Bone marrow (tissue), 2 donors: ENCODE results near the gene ESPNL.
A peak's percentile ranks its signal among the peaks of the same experiment; 100 is the strongest.

Experiments
- DNase-seq, 2 donors: peaks; one replicate each; lab custom pipeline; 2025; lab: John Stamatoyannopoulos, UW

Gene ESPNL

GRCh38 chr2:238141541-238142318, 41.6 kb downstream of the ESPNL start:
- DNase-seq = peak in 1 of 2 donors; percentile 21

DNA sequence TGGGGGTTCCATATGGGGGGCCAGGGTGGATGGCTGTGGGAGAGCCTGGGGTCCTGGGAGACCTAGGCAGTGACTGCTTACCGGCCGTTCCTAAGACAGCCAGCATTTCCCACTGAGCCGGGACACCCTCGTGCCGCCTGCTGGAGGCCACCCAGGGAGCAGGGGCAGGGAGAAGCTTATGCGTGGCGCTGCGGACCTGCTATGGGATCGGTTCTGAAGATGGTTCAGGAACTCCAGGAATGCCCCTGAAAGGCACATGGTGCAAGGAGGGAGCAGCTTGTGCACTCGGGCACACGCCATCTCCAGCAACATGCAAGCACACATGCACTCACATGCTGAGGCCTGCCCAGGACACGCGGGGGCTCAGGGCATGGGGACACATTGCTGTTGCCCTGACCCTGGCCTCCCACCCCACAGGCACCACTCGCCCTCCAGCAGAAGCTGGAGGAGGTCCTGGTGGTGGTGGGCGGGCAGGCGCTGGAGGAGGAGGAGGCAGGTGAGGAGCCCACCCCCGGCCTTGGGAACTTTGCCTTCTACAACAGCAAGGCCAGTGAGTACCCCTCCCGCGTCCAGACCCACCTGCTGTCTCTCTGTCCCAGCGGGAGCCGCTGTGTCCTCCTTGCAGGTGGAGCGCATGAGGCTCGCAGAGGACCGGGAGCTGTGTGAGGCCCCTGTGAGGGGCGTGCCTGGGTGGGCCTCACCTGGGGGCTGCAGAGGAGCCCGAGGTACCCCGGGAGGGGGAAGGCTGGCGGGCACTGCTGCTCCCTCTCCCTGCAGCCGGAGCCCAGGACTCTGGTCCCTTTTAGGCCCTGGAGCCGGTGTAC, 42.5 kb downstream of the ESPNL start:
- no peak for DNase-seq

GRCh38 chr2:238143239-238143951, 43.3 kb downstream of the ESPNL start:
- DNase-seq = peak in 1 of 2 donors; percentile 38

DNA sequence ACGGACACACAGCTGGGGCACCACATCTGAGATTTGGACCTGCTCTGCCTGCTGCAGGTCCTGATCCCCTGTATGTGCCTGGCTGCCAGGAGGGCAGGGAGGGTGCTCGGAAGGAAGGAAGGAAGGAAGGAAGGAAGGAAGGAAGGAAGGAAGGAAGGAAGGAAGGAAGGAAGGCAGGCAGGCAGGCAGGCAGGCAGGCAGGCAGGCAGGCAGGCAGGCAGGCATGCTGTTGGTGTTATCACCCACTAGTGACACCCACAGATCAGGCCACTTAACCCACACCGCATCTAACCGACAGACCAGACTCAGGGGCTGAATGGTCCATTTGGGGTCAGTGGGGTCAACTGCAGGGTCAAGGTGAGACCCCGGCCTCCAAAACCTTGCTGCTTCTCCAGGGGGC, 44.1 kb downstream of the ESPNL start:
- DNase-seq = no peak

DNA sequence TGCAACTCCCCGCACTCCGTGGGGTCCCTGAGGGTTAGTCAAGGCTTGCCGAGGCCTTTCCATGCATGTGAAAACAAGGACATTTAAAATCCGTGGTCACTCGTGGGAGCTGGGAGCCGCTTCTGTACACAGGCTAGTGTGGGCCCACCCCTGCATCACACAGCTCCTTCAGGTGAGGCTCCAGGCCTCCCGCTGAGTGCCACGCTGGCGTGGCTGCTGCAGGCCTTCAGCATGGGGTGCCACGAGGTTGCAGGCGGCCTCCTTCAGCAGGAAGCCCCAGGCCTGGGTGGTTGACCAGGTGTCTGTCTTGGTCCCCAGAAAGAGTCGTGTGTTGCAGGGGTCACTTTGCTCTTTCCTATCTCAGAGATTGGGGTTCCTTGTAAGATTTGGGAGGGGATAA, 44.9 kb downstream of the ESPNL start:
- no peak for DNase-seq

- no peak for DNase-seq
Observed at GRCh38 chr2:238145851-238146250, 45.7 kb downstream of the ESPNL start.

- no peak for DNase-seq
Observed at GRCh38 chr2:238146884-238147544, 46.9 kb downstream of the ESPNL start.

GRCh38 chr2:238148981-238149380, 48.8 kb downstream of the ESPNL start:
- no peak for DNase-seq

- no peak for DNase-seq
Observed at GRCh38 chr2:238149841-238150572, 49.9 kb downstream of the ESPNL start.

DNA sequence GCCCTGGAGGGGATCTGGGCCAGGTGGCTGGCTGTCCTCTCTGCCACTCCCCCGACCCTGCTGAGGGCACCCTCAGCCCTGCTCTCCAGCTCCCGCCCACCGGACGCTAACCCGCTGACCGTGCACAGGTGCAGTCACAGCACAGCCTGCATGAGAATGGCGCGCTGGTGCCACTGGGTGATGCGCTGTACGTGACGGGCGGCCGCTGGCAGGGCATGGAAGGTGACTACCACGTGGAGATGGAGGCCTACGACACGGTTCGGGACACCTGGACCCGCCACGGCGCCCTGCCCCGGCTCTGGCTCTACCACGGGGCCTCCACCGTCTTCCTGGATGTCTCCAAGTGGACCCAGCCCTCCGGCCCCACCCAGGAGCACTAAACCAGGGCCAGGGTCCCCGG, 50.5 kb downstream of the ESPNL start:
- DNase-seq = no peak

GRCh38 chr2:238151205-238151604, 51.1 kb downstream of the ESPNL start:
- DNase-seq = no peak

DNA sequence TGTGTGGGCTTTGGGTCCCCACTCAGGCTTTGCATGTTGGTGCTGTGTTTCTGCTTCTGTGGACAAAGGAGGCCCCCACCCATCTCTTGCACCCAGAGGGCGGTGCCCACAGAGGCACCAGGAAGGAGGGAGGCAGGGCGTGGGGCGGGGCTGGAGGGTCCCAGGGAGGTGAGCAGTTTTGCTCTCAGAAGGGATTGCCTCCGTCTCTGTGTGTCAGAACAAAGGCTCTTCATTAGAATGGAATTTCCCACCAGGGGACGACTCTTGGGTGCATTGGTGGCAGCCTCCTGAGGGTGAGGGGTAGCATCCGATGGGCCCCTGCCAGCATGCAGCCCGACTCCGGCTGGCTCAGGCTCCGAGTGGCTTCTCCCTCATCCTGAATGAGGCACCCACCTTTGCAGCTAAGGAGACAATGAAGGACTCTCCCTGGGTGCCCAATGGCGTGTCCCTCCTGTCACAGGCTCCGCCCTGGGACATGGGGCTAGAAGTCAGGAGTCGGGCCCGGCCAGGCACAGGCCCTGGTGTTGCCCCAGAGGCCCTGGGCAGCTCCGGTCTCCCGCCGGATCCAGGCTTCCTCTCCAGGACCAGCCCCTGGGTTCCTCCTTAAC, 51.6 kb downstream of the ESPNL start:
- no peak for DNase-seq

- DNase-seq = no peak
Observed at GRCh38 chr2:238152771-238153688, 52.9 kb downstream of the ESPNL start.

GRCh38 chr2:238154570-238154969, 54.4 kb downstream of the ESPNL start:
- DNase-seq = no peak

GRCh38 chr2:238155051-238155760, 55.1 kb downstream of the ESPNL start:
- no peak for DNase-seq

DNA sequence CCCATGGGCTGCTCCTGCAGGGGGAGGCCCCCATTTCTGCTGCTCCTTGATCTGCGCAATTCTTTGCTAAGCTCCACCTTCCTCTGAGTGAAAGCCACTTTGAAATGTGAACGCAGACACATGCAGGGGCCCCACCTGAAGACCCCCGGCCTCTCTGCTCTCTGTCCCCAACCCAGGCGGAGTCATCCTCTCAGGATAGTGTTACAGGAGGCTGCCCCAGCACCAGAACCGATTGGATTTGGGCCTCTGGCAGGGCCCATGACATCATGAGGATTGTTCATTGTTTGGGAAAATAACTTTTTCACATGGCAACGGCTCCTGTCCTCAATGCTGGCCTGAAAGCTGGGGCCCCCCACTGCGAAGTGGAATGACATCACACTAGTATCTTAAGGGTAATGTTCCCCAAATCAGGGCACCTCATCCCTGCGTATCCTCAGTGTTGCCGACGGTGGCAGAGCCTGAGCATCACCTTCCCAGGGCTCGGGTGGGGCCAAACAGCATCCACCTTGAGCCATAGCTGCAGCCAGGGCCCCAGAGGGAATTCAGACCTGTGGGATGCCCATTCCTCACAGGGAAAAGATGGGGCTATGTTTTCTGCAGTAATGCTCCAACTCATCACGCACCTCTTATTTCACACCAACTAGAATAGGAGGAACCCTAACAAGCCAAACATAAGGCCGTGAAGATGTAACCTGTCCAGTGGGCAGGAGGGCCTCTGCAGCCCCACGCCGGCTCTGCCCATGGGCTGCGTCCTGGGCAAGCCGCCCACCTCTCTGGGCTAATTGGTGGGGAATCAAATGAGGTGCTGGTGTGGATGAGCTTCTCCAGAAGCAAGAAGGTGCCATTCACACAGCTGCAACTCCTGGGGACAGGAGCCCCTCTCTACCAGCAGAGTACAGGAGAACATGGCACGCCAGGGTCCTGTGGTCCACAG, 55.9 kb downstream of the ESPNL start:
- no peak for DNase-seq

GRCh38 chr2:238157506-238158017, 57.4 kb downstream of the ESPNL start:
- no peak for DNase-seq

DNA sequence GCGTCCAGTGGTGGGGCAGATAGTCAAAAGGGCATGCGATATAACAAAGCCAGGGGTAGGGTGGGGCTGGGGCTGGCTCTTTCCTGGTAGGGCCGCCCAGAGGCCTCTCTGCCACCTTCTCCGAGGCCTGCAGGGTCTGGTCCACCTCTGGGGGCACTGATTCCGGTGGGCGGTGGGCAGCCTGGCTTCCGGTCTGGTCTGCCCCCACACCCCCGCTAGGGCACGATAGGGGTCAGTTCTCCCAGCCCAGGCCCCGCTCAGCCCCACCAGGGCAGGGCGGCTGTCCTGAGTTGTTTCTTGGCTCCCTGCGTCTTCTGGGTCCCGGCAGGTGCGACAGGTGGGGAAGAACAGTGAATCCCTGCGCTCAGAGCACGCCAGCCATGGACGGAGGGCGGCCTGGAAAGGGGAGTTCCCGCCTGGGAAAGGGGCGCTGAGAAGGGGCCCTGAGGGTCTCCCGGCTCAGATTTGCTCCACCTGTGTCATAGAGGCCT, 57.9 kb downstream of the ESPNL start:
- DNase-seq = no peak
